GM13976 (cell line): ENCODE measurements around the gene KIAA1328.

Source experiments
- DNase-seq: peaks from one replicate; pipeline ENCODE4 v3.0.0; 2012; ENCODE audit warnings: low spot score
- CTCF ChIP-seq: IDR thresholded peaks from 2 replicates; pipeline ENCODE4 v1.5.1; 2012; ENCODE audit warnings: borderline replicate concordance, mild to moderate bottlenecking; ENCODE audit not compliant: insufficient read depth; ENCODE audit errors: extremely low read depth, missing control alignments, control extremely low read depth
- in situ Hi-C: fragments of 300-500 bp; cut with MboI; formaldehyde crosslinking; loops from one replicate; pipeline ENCODE4 v1.12.0; 2022; ENCODE audit warnings: low sequenced_read_pairs, mixed read lengths, inconsistent platforms; ENCODE audit not compliant: unreplicated experiment

Gene KIAA1328

GRCh38 chr18:37219257-37219656 is 390.3 kb downstream of the KIAA1328 start:
- no peak for TF ChIP-seq CTCF
- DNase-seq: no peak
- in situ Hi-C loops: no loop called here

GRCh38 chr18:37222354-37222998 is 393.5 kb downstream of the KIAA1328 start:
- no peak for DNase-seq
- TF ChIP-seq CTCF: no peak
- in situ Hi-C loops: no loop called here

GRCh38 chr18:37222999-37223378 is 394.1 kb downstream of the KIAA1328 start:
- TF ChIP-seq CTCF: no peak

GRCh38 chr18:37225279-37225678 is 396.4 kb downstream of the KIAA1328 start:
- no peak for TF ChIP-seq CTCF
- no peak for DNase-seq
- in situ Hi-C loops: no loop called here

More at GRCh38 chr18:37222999-37223378, 394.1 kb downstream of the KIAA1328 start:
- no peak for DNase-seq
- in situ Hi-C loops: no loop called here

- in situ Hi-C loops: no loop called here
Measured at GRCh38 chr18:37230768-37231167, 401.8 kb downstream of the KIAA1328 start.

GRCh38 chr18:37231251-37231650 is 402.3 kb downstream of the KIAA1328 start:
- in situ Hi-C loops: no loop called here
- no peak for TF ChIP-seq CTCF
- no peak for DNase-seq

More at GRCh38 chr18:37230768-37231167, 401.8 kb downstream of the KIAA1328 start:
- TF ChIP-seq CTCF: no peak
- DNase-seq: no peak
